PC-3 (cell line): ENCODE data around the gene DYNC1I1. TPM values are rescaled to one million over a fixed set of nuclear protein-coding genes. Genes with fewer than 3 reads are reported as not detected.
A peak's percentile ranks its signal among the peaks of the same experiment; 100 is the strongest.

ENCODE experiments used
- ATAC-seq: fragments of 200-7000 bp; cut with Tn5 transposase; 2 replicates; pipeline ENCODE4 v1.9.1; 2020; ENCODE audit warnings: mild to moderate bottlenecking, moderate library complexity
- BruUV-seq: library from RNA; stranded (reverse); fragments of 400-500 nt; replicated peaks from 2 replicates; lab custom pipeline; 2021; lab: Mats Ljungman, UMichigan
- CTCF ChIA-PET: fragments of 300-600 bp; sonication (Branson Sonifier 250); formaldehyde crosslinking; loops from one replicate; lab custom pipeline; 2022; ENCODE audit warnings: antibody characterized with exemption; lab: Charles Lee
- POLR2A ChIA-PET: fragments of 300-600 bp; sonication (Branson Sonifier 250); formaldehyde crosslinking; loops from one replicate; lab custom pipeline; 2022; ENCODE audit warnings: antibody characterized with exemption; ENCODE audit not compliant: unreplicated experiment; lab: Charles Lee
- DNase-seq: peaks from one replicate; pipeline ENCODE4 v3.0.0-alpha.2; 2015
- H2AFZ ChIP-seq: fragments of 300-600 bp; sonication (generic); 2 replicates; pipeline ENCODE4 v1.6.0; 2016; ENCODE audit warnings: antibody characterized with exemption, low read length
- H3F3A ChIP-seq: fragments of 300-600 bp; sonication (generic); one replicate; pipeline ENCODE4 v1.6.0; 2017; ENCODE audit warnings: antibody characterized with exemption, low read length, control low read depth, mild to moderate bottlenecking; ENCODE audit not compliant: unreplicated experiment
- H3K27ac ChIP-seq: fragments of 300-600 bp; sonication (generic); 2 replicates; pipeline ENCODE4 v1.5.1; 2016; ENCODE audit warnings: mild to moderate bottlenecking, low read length
- H3K27me3 ChIP-seq: fragments of 300-600 bp; sonication (generic); 2 replicates; pipeline ENCODE4 v1.6.1; 2016; ENCODE audit warnings: low read length, mixed read lengths
- H3K36me3 ChIP-seq: fragments of 300-600 bp; sonication (generic); 2 replicates; pipeline ENCODE4 v1.6.1; 2016; ENCODE audit warnings: low read depth, mixed run types, low read length, mixed read lengths
- H3K4me1 ChIP-seq: fragments of 300-600 bp; sonication (generic); 2 replicates; pipeline ENCODE4 v1.5.1; 2016; ENCODE audit warnings: low read length; ENCODE audit not compliant: insufficient read depth
- H3K4me2 ChIP-seq: fragments of 300-600 bp; sonication (generic); 2 replicates; pipeline ENCODE4 v1.6.0; 2016; ENCODE audit warnings: low read length
- H3K4me3 ChIP-seq: fragments of 300-600 bp; sonication (generic); 2 replicates; pipeline ENCODE4 v1.5.1; 2016; ENCODE audit warnings: mild to moderate bottlenecking, low read length, mixed read lengths
- H3K79me2 ChIP-seq: fragments of 300-600 bp; sonication (generic); 2 replicates; pipeline ENCODE4 v1.6.1; 2017; ENCODE audit warnings: low read length, mixed read lengths
- H3K9ac ChIP-seq: fragments of 300-600 bp; sonication (generic); 2 replicates; pipeline ENCODE4 v1.6.0; 2016; ENCODE audit warnings: mild to moderate bottlenecking, low read length
- H3K9me2 ChIP-seq: fragments of 300-600 bp; sonication (generic); replicated peaks from 2 replicates; pipeline ENCODE4 v1.6.1; 2016; ENCODE audit warnings: mixed run types, low read length, mixed read lengths
- H3K9me3 ChIP-seq: fragments of 300-600 bp; sonication (generic); 2 replicates; pipeline ENCODE4 v1.6.1; 2016; ENCODE audit warnings: low read length, mixed read lengths
- H4K20me1 ChIP-seq: fragments of 300-600 bp; sonication (generic); 2 replicates; pipeline ENCODE4 v1.6.1; 2016; ENCODE audit warnings: low read length, mixed read lengths
- EZH2 ChIP-seq: fragments of 300-600 bp; sonication (generic); IDR thresholded peaks from one replicate; pipeline ENCODE4 v1.6.1; 2017; ENCODE audit warnings: antibody characterized with exemption, mild to moderate bottlenecking, low read length; ENCODE audit not compliant: unreplicated experiment
- EZH2phosphoT487 ChIP-seq: fragments of 300-600 bp; sonication (generic); IDR thresholded peaks from 2 replicates; pipeline ENCODE4 v1.6.1; 2018; ENCODE audit warnings: mild to moderate bottlenecking, antibody characterized with exemption, low read length, borderline replicate concordance
- intact Hi-C: fragments of 100-400 bp; cut with micrococcal nuclease; formaldehyde crosslinking; loops from 2 replicates; pipeline ENCODE4 v1.9.0; 2023
- total RNA-seq: library from RNA; depleted of rRNA; stranded (reverse); fragments of >200 nt; gene quantifications from 2 replicates; pipeline ENCODE4 v1.2.3, GENCODE V29; 2014
- TF ChIP-seq, protein P1 (sequence below): fragments of 300-600 bp; sonication (generic); conservative IDR thresholded peaks from 2 replicates; pipeline ENCODE4 v1.5.1; 2017; ENCODE audit warnings: antibody characterized with exemption, low read depth, mild to moderate bottlenecking, low read length

The DYNC1I1 gene
- total RNA-seq, 1 experiment from 2014 or later, result 2.4 TPM

DNA sequence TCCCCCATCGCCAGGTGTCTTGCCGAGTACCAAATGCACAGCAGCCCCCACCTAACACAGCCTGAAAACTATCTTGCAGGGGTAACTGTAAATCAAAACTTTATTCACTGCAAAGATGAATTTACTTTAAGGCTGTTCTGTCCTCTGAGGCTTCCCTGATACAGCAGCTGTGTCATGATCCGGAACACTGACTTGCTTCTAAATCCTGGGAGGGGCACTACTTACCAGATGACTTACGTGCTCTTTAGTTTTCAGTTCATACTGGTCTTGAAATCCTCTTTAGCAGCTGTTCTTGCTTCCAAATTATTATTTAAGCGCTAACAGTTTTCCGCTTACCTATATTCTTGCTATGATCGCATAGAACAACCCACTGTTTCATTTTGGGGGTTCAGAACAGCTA, 4.9 kb downstream of the DYNC1I1 start:
- no TSS peak for BruUV-seq
- intact Hi-C loops, result no loop called here
- H3K36me3 ChIP-seq, result no peaks in the 10 kb centered on the region

DNA sequence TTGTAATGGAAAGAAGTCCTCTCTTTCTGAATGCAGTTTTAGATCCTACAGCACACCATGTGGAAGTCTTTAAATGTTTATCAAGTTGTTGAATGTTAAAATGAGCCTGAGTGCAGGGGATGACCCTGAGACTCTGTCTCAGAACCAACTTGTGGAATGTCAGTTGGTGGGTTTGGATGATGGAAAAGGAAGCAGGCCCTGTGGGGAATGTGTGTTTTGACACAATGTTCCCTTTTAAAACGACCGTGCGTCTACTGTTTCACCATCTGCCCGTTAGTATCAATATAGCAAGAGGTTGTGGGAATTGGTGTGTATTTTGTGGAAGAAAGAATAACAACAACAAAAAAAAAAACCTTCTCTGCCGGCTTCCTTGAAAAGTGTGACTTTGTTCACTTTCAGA, 8.3 kb downstream of the DYNC1I1 start:
- Histone ChIP-seq H3K27ac (no peak overlapping the region), H3K9ac (no peak overlapping the region), H2AFZ (no peak overlapping the region), H3K27me3 (no peaks in the 10 kb centered on the region), H3K79me2 (no peaks in the 10 kb centered on the region), H4K20me1 (no peaks in the 10 kb centered on the region), H3K9me2 (no peaks in the 10 kb centered on the region), H3F3A (no peaks in the 10 kb centered on the region), H3K9me3 (no peaks in the 10 kb centered on the region), H3K4me1 (peaks cover 25% of the 10 kb centered on the region), H3K4me3 (no peak overlapping the region), H3K4me2 (no peak overlapping the region), H3K36me3 (no peaks in the 10 kb centered on the region)
- no peak for ATAC-seq
- DNase-seq, result no peak
- ChIA-PET POLR2A (no interaction called here), CTCF (no interaction called here)
- TF ChIP-seq, protein P1, sequence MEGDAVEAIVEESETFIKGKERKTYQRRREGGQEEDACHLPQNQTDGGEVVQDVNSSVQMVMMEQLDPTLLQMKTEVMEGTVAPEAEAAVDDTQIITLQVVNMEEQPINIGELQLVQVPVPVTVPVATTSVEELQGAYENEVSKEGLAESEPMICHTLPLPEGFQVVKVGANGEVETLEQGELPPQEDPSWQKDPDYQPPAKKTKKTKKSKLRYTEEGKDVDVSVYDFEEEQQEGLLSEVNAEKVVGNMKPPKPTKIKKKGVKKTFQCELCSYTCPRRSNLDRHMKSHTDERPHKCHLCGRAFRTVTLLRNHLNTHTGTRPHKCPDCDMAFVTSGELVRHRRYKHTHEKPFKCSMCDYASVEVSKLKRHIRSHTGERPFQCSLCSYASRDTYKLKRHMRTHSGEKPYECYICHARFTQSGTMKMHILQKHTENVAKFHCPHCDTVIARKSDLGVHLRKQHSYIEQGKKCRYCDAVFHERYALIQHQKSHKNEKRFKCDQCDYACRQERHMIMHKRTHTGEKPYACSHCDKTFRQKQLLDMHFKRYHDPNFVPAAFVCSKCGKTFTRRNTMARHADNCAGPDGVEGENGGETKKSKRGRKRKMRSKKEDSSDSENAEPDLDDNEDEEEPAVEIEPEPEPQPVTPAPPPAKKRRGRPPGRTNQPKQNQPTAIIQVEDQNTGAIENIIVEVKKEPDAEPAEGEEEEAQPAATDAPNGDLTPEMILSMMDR, result no peak
- TF ChIP-seq EZH2phosphoT487 (no peak), EZH2 (no peak)
- intact Hi-C loops, result no loop called here
- no TSS peak for BruUV-seq

More for the DNA sequence above, 4.9 kb downstream of the DYNC1I1 start:
- peak overlapping the region; percentile 30 for H3K4me2 ChIP-seq
- TF ChIP-seq, protein P1, result no peak
- TF ChIP-seq EZH2phosphoT487, result no peak
- no peak for TF ChIP-seq EZH2
- H3K9ac ChIP-seq, result no peak overlapping the region
- H3K9me2 ChIP-seq, result no peaks in the 10 kb centered on the region
- ChIA-PET CTCF (no interaction called here), POLR2A (no interaction called here)
- peaks cover 10% of the 10 kb centered on the region; the same call in 1 of the 2 replicates for H3K79me2 ChIP-seq
- H3K27ac ChIP-seq, result peak overlapping the region; percentile 34
- H3K27me3 ChIP-seq, result no peaks in the 10 kb centered on the region
- no peaks in the 10 kb centered on the region for H3K9me3 ChIP-seq
- H3K4me3 ChIP-seq, result no peak overlapping the region
- ATAC-seq, result no peak
- no peaks in the 10 kb centered on the region for H3F3A ChIP-seq
- no peak overlapping the region for H2AFZ ChIP-seq
- H4K20me1 ChIP-seq, result no peaks in the 10 kb centered on the region
- DNase-seq, result no peak
- H3K4me1 ChIP-seq, result peaks cover 32% of the 10 kb centered on the region

DNA sequence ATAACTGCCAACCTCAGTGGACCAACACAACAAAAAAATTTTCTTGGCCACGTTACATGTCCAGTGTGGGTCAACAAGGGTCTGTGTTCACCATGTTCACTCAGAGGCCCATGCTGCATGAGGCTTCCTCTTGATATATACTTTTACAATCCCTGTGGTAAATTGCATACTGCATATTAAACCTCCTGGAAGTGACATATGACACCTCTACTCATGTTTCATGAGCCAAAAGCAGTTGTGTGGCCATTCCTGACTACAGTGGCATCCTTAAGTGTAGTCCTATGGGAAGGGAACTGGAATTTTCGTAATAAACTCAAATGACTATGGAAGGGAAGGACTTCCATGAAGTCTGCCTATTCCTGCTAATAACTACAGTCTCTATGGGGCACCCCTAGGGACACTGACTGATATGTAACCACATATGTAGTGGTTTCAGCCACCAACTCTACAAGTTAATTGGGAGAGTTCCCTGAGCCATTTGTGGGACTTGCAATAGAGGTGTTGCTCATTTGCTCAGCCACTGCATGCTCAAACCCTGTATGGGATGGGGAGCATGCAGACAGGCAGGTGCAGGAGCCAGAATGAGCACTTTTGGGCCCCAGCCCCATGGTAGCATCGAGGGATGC, 9.7 kb downstream of the DYNC1I1 start:
- no TSS peak for BruUV-seq
- POLR2A ChIA-PET, result no interaction called here

More for the DNA sequence above, 9.7 kb downstream of the DYNC1I1 start:
- H3K9me2 ChIP-seq, result no peaks in the 10 kb centered on the region
- no peak overlapping the region for H3K27ac ChIP-seq
- no peak overlapping the region for H3K9ac ChIP-seq
- no peaks in the 10 kb centered on the region for H3K9me3 ChIP-seq
- ATAC-seq (peak; percentile 85), DNase-seq (peak; percentile 44)
- no peak overlapping the region for H3K4me3 ChIP-seq
- H3K79me2 ChIP-seq, result no peaks in the 10 kb centered on the region
- H3F3A ChIP-seq, result no peaks in the 10 kb centered on the region
- intact Hi-C loops, result no loop called here
- H3K36me3 ChIP-seq, result no peaks in the 10 kb centered on the region
- TF ChIP-seq EZH2phosphoT487, result no peak
- TF ChIP-seq, protein P1, result no peak
- no peaks in the 10 kb centered on the region for H4K20me1 ChIP-seq
- no peak overlapping the region for H3K4me2 ChIP-seq
- H3K27me3 ChIP-seq, result no peaks in the 10 kb centered on the region
- CTCF ChIA-PET, result no interaction called here
- H3K4me1 ChIP-seq, result peaks cover 12% of the 10 kb centered on the region
- no peak overlapping the region for H2AFZ ChIP-seq
